Stomach (tissue), 9 donors: ENCODE results near the gene BTN2A1. TPM values are rescaled to one million over a fixed set of nuclear protein-coding genes. Genes with fewer than 3 reads are reported as not detected.
A peak's percentile ranks its signal among the peaks of the same experiment; 100 is the strongest.

Experiments
- DNase-seq, 2 donors: peaks; one replicate each; pipeline versions ENCODE4 v3.0.0 to v3.0.0-alpha.2; 2013 to 2019
- H3K27ac ChIP-seq, 5 donors: fragments of 200-600 bp in 4 of 5; sonication (generic) in 4 of 5; one replicate each; pipeline ENCODE4 v1.5.1; 2013 to 2019; ENCODE audit warnings: mild to moderate bottlenecking in 1 of 5, moderate library complexity in 1 of 5
- H3K27me3 ChIP-seq, 3 donors: fragments of 200-600 bp; sonication (generic); one replicate each; pipeline ENCODE4 v1.5.1; 2017 to 2019; ENCODE audit warnings: mixed run types in 1 of 3
- H3K36me3 ChIP-seq, 4 donors: fragments of 200-600 bp; sonication (generic); 1 replicate in 3 of 4; 2 replicates in 1 of 4; pipeline ENCODE4 v1.5.1; 2016 to 2019
- H3K4me1 ChIP-seq, 4 donors: fragments of 200-600 bp; sonication (generic); one replicate each; pipeline ENCODE4 v1.5.1; 2016 to 2019
- H3K4me3 ChIP-seq, 4 donors: fragments of 200-600 bp; sonication (generic) in 3 of 4; one replicate each; pipeline ENCODE4 v1.5.1; 2016 to 2019; ENCODE audit warnings: mild to moderate bottlenecking in 1 of 4
- H3K9me3 ChIP-seq, 4 donors: fragments of 200-600 bp; sonication (generic); one replicate each; pipeline ENCODE4 v1.5.1; 2016 to 2019
- EP300 ChIP-seq: sonication (generic); formaldehyde crosslinking; IDR thresholded peaks from one replicate; pipeline ENCODE4 v1.6.1; 2017; ENCODE audit warnings: antibody characterized with exemption
- POLR2A ChIP-seq, 4 donors: fragments of 450-650 bp; IDR thresholded peaks; one replicate each; pipeline ENCODE4 v1.6.1; 2016; ENCODE audit warnings: antibody characterized with exemption in 4 of 4, control low read depth in 2 of 4, mild to moderate bottlenecking in 1 of 4, moderate library complexity in 1 of 4
- POLR2AphosphoS5 ChIP-seq, 3 donors: sonication (generic); formaldehyde crosslinking; IDR thresholded peaks; one replicate each; pipeline ENCODE4 v1.6.1; 2016; ENCODE audit warnings: antibody characterized with exemption in 3 of 3
- WGBS, 5 donors: extraction: QIAGEN DNeasy Blood & Tissue Kit in 3 of 5; methylation state at CpG; one replicate each; pipeline versions ENCODE4 v1.1.5 to v1.1.7; 2013 to 2018; 5-methylcytosine and 5-hydroxymethylcytosine counted together
- intact Hi-C: fragments of 100-400 bp; cut with DNase I; formaldehyde crosslinking; loops from one replicate; pipeline ENCODE4 v1.15.1; 2023; ENCODE audit warnings: low total_unique reads
- polyA plus RNA-seq, 3 donors: library from polyadenylated mRNA; stranded (reverse); fragments of 200-250 nt; gene quantifications; one replicate each; pipeline ENCODE4 v1.2.3, GENCODE V29; 2013
- total RNA-seq, 5 donors: library from RNA; depleted of rRNA; stranded (reverse); fragments of >200 nt; gene quantifications; one replicate each; pipeline versions ENCODE4 v1.1.0 to v1.2.3, GENCODE V29; 2014 to 2016
- TF ChIP-seq, protein P1 (sequence below), 7 experiments: fragments of 450-650 bp in 4 of 7; fragments of 200-600 bp in 3 of 7; sonication (generic) in 3 of 7; IDR thresholded peaks; one replicate each; pipeline ENCODE4 v1.5.1; 2016 to 2019; ENCODE audit warnings: antibody characterized with exemption in 7 of 7, control low read depth in 2 of 7, mild to moderate bottlenecking in 1 of 7
- donor health status: healthy with polysubstance abuse.
- donor health status: Bipolar disorder and iron deficiency.
- donor health status: healthy.

Gene BTN2A1
- total and polyA plus RNA-seq, 8 donors, result 2.9 to 16.9 (median 10.7) TPM

DNA sequence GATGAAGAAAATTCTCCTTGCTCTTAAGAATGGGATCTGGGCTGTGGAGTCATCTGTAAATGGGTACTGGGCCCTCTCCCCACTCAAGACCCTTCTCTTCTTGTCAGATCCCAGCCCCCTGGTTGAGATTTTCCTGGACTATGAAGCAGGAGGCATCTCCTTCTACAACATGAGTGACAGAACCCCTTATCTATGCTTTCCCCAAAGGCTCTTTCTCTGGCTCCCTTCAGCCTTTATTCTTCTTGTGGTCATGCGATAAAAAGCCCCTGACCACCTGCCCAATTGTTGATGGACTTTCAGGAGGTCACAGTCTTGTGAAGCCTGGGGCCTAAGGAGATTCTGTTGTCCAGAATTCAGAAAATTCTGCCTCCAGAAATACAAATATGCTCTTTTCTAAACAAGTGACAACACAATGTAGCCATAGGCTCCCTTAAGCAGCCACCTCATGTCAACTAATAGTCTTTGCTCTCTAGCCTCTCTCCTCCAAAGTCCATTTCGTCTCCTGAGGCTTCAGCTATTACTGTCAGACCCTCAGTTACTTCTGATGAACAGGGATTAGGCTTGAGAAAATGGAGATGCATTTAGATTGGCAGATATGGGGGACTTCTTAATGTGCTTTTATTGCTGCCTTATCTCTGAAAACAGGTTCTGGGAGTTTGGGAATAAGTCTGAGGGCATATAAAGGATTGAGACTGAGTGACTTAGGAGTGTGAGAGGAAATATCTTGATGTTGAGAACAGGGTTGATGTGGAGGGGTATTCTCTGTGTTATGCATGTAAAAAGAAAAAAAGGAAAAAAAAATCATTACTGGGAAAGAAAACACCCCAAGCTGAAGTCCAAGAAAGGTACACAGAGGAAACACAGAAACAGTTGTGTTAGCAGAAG lies 20.6 kb downstream of the BTN2A1 start:
- Histone ChIP-seq H3K4me1 (peaks cover 6 to 28% (median 17%) of the 10 kb centered on the region in 4 donors), H3K36me3 (no peaks in the 10 kb centered on the region), H3K4me3 (no peak overlapping the region), H3K27ac (peak overlapping the region in 1 of 5 donors; percentile 23), H3K27me3 (no peaks in the 10 kb centered on the region), H3K9me3 (no peaks in the 10 kb centered on the region)
- no peak for DNase-seq
- intact Hi-C loops, result no loop called here
- WGBS, 5 donors, result 89 to 95% (median 94%) methylated on average over 2 of the region's 2 CpGs
- TF ChIP-seq, protein P1, sequence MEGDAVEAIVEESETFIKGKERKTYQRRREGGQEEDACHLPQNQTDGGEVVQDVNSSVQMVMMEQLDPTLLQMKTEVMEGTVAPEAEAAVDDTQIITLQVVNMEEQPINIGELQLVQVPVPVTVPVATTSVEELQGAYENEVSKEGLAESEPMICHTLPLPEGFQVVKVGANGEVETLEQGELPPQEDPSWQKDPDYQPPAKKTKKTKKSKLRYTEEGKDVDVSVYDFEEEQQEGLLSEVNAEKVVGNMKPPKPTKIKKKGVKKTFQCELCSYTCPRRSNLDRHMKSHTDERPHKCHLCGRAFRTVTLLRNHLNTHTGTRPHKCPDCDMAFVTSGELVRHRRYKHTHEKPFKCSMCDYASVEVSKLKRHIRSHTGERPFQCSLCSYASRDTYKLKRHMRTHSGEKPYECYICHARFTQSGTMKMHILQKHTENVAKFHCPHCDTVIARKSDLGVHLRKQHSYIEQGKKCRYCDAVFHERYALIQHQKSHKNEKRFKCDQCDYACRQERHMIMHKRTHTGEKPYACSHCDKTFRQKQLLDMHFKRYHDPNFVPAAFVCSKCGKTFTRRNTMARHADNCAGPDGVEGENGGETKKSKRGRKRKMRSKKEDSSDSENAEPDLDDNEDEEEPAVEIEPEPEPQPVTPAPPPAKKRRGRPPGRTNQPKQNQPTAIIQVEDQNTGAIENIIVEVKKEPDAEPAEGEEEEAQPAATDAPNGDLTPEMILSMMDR (IDR thresholded peaks at IDR 0.05), result no peak

DNA sequence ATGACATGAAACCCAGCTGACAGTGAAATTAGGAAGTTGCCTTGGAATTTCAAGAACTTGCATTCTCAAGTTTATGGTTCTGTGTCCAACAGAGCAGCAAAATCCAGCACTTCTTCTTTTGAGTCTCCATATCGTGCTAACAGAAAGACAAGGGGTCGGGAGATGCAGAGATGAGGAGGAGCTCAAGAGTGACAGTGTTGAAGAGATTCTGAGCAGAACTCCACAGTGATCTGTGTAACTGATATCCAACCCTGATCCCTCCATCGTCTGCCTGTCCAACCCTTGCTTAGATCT lies 21.2 kb downstream of the BTN2A1 start:
- Histone ChIP-seq H3K9me3 (no peaks in the 10 kb centered on the region), H3K4me3 (no peak overlapping the region), H3K27me3 (no peaks in the 10 kb centered on the region), H3K4me1 (peaks cover 6 to 27% (median 16%) of the 10 kb centered on the region in 4 donors), H3K27ac (peak overlapping the region in 1 of 5 donors; percentile 21), H3K36me3 (no peaks in the 10 kb centered on the region)
- intact Hi-C loops, result no loop called here
- DNase-seq, result no peak
- TF ChIP-seq EP300, result no peak
- TF ChIP-seq POLR2A (IDR thresholded peaks at IDR 0.05), result no peak
- TF ChIP-seq POLR2AphosphoS5 (IDR thresholded peaks at IDR 0.05), result no peak
- TF ChIP-seq, protein P1 (IDR thresholded peaks at IDR 0.05), result no peak
- 66 to 76% (median 76%) methylated on average over 3 of the region's 3 CpGs for WGBS, 5 donors

DNA sequence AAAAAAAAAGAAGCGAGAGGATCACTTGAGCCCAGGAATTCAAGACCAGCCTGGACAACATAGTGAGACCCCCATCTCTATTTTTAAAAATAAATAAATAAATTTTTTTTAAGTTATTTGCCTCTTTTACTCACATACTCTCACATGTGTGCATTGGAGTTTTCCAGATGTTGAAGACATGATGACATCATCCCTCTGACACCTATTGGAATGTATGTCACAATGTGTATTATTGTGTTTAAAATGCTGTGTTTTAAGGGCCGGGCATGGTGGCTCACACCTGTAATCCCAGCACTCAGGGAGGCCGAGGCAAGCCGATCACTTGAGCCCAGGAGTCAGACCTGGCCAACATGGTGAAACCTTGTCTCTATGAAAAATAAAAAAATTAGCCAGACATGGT lies 24.6 kb downstream of the BTN2A1 start:
- WGBS, 5 donors, result 92 to 99% (median 97%) methylated on average over 4 of the region's 4 CpGs
- H3K9me3 ChIP-seq, result peaks cover 0 to under 1% (median 0%) of the 10 kb centered on the region in 4 donors
- H3K27ac ChIP-seq, result no peak overlapping the region
- no peaks in the 10 kb centered on the region for H3K27me3 ChIP-seq
- H3K4me3 ChIP-seq, result no peak overlapping the region
- H3K36me3 ChIP-seq, result no peaks in the 10 kb centered on the region
- intact Hi-C loops, result no loop called here
- no peak for DNase-seq
- H3K4me1 ChIP-seq, result no peaks in the 10 kb centered on the region
- TF ChIP-seq, protein P1 (IDR thresholded peaks at IDR 0.05), result no peak
- TF ChIP-seq POLR2A (IDR thresholded peaks at IDR 0.05) (no peak), POLR2AphosphoS5 (IDR thresholded peaks at IDR 0.05) (no peak), EP300 (no peak)

DNA sequence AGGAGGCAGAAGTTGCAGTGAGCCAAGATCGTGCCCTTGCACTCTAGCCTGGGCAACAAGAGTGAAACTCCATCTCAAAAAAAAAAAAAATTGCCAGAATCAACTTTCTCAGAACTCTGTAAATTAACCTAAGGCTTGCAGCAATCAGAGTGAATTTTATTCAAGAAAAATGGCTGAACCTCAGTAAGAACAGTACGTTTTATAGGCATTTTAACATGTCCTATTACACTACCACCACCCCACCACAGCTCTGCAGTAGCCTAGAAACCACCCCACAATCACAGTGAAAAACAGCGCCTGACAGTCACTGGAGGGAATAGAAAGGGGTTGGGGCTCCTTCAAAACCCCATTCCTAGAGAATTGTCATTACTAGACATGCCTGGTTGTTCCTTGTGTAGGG lies 26.0 kb downstream of the BTN2A1 start:
- Histone ChIP-seq H3K27me3 (no peaks in the 10 kb centered on the region), H3K36me3 (no peaks in the 10 kb centered on the region), H3K27ac (no peak overlapping the region), H3K4me3 (no peak overlapping the region), H3K4me1 (no peaks in the 10 kb centered on the region), H3K9me3 (peaks cover 0 to 8% (median 2%) of the 10 kb centered on the region in 4 donors)
- DNase-seq, result no peak
- intact Hi-C loops, result no loop called here
- TF ChIP-seq, protein P1 (IDR thresholded peaks at IDR 0.05), result no peak
- TF ChIP-seq EP300 (no peak), POLR2A (IDR thresholded peaks at IDR 0.05) (no peak), POLR2AphosphoS5 (IDR thresholded peaks at IDR 0.05) (no peak)
- 87 to 96% (median 92%) methylated on average over 3 of the region's 3 CpGs for WGBS, 5 donors
